ENCODE data around the gene KRTAP6-3.

DNA sequence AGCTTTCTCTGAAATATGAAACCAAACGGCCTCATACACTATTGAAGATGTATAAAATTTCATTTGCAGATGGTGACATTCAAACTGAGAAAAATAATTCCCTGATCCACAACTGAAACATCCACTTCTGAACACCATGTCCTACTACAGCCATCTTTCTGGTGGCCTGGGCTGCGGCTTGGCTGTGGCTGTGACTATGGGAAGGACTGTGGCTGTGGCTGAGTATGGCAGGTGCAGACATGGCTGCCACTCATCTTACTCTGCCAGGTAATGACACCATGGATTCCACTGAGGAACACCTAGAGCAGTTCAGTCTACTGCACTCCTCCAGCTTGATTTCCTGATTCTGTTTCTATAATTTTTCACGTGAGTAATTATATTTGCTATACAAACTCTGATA is 28.3 kb downstream of the KRTAP6-3 start, which contains the start of gene KRTAP20-4:
- TF ChIP-seq, protein P1, sequence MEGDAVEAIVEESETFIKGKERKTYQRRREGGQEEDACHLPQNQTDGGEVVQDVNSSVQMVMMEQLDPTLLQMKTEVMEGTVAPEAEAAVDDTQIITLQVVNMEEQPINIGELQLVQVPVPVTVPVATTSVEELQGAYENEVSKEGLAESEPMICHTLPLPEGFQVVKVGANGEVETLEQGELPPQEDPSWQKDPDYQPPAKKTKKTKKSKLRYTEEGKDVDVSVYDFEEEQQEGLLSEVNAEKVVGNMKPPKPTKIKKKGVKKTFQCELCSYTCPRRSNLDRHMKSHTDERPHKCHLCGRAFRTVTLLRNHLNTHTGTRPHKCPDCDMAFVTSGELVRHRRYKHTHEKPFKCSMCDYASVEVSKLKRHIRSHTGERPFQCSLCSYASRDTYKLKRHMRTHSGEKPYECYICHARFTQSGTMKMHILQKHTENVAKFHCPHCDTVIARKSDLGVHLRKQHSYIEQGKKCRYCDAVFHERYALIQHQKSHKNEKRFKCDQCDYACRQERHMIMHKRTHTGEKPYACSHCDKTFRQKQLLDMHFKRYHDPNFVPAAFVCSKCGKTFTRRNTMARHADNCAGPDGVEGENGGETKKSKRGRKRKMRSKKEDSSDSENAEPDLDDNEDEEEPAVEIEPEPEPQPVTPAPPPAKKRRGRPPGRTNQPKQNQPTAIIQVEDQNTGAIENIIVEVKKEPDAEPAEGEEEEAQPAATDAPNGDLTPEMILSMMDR (IDR thresholded peaks at IDR 0.05; ENCODE audit: insufficient read depth, low read length, poor library complexity, severe bottlenecking), result no peak
- no peak for TF ChIP-seq EZH2phosphoT487 (conservative IDR thresholded peaks at IDR 0.05; ENCODE audit: low read length)
